ENCODE measurements around the gene CATSPER4. TPM values are rescaled to one million over a fixed set of nuclear protein-coding genes. Genes with fewer than 3 reads are reported as not detected.
A peak's percentile ranks its signal among the peaks of the same experiment; 100 is the strongest.

The CATSPER4 gene
- total and polyA plus RNA-seq, 2 donors (not counting 1 experiment from before 2014, with no cell fraction given) = not detected

DNA sequence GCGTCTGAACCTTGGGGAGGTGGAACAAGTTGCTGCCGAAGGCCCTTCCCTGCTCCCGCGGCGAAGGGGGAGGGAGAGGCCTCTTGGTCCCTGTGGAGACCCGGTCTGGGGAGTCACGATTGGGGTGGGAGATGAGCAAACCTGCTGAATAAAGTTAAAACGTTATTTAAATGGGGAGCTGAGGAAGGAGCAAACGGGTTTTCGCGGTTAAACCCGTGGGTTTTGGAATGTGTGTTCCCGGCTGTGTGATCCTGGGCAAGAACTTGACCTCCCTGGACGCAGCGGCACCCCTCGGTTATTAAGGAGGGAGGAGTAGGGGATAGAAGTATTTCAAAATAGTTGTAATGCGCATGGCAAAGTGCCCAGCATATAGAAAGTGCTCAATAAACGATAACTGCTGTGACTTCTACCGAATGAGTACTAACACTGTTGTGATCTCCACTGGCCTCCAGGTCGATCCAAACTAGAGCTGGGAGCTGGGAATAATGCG lies 28.1 kb upstream of the CATSPER4 start:
- Histone ChIP-seq H4K20me1 (ENCODE audit: control insufficient read depth, insufficient read depth, low read length, poor library complexity, severe bottlenecking) (no peaks in the 10 kb centered on the region), H3K4me1 (ENCODE audit: control insufficient read depth in 2 of 2, insufficient read depth in 2 of 2, low read length in 2 of 2) (peaks cover 23% of the 10 kb centered on the region in 2 donors), H3K79me2 (ENCODE audit: control insufficient read depth, insufficient read depth, low read length) (no peaks in the 10 kb centered on the region), H3K9ac (ENCODE audit: low read length) (no peak overlapping the region), H3K27ac (ENCODE audit: low read length in 2 of 2) (no peak overlapping the region), H3K9me3 (ENCODE audit: control extremely low read depth in 1 of 3, control insufficient read depth in 2 of 3, insufficient read depth in 1 of 3, low read length in 2 of 3) (peaks cover 0 to 3% (median 0%) of the 10 kb centered on the region in 3 donors), H2AFZ (ENCODE audit: insufficient read depth, low read depth, low read length, poor library complexity, severe bottlenecking) (peak overlapping the region; percentile 75), H3K36me3 (replicated peaks in 1 of 2; ENCODE audit: control extremely low read depth in 1 of 2, control insufficient read depth in 1 of 2, extremely low read depth in 1 of 2, insufficient read depth in 2 of 2, low read length in 1 of 2) (no peaks in the 10 kb centered on the region), H3K4me2 (replicated peaks; ENCODE audit: low read depth, low read length, poor library complexity, severe bottlenecking) (peak overlapping the region; percentile 83), H3K27me3 (replicated peaks in 1 of 4; ENCODE audit: control extremely low read depth in 1 of 4, control insufficient read depth in 3 of 4, insufficient read depth in 4 of 4, low read length in 3 of 4) (peaks cover 0 to 58% (median 22%) of the 10 kb centered on the region in 4 experiments), H3K4me3 (ENCODE audit: control extremely low read depth in 1 of 5, extremely low read depth in 1 of 5, insufficient read depth in 1 of 5, low read depth in 2 of 5, low read length in 4 of 5) (peak overlapping the region in 3 of 5 experiments; percentile 23 to 47 (median 27))
- TF ChIP-seq CTCF (IDR thresholded peaks at IDR 0.05) (no peak), EZH2 (IDR thresholded peaks at IDR 0.05; ENCODE audit: borderline replicate concordance, insufficient read depth, low read depth, low read length, poor library complexity, severe bottlenecking) (no peak)
- Mint-ChIP-seq H3K4me3 (peak overlapping the region; percentile 75), H3K27ac (no peak overlapping the region), H3K27me3 (peaks cover 24% of the 10 kb centered on the region), H3K9me3 (ENCODE audit: insufficient read depth) (no peaks in the 10 kb centered on the region), H3K4me1 (peaks cover 12% of the 10 kb centered on the region)
- POLR2A ChIA-PET = no interaction called here
- ATAC-seq (ENCODE audit: low read depth) = no peak
- WGBS (ENCODE audit: insufficient coverage) = 30% methylated on average over 18 of the region's 21 CpGs
- intact Hi-C loops (cut with micrococcal nuclease) = loop anchor here (5.0 kb wide), 1 partner anchor 125 kb away; no protein-coding TSS in a partner anchor
- CTCF ChIA-PET = interaction anchor here (0.9 to 2.1 kb wide), 4 partner anchors 9 to 57 kb away, joined by 3 to 8 read pairs (median 6); no protein-coding TSS in a partner anchor
- no peak for DNase-seq

GRCh38 chr1:26163684-26164035 lies 26.7 kb upstream of the CATSPER4 start:
- Histone ChIP-seq H3K27me3 (replicated peaks in 1 of 4; ENCODE audit: control extremely low read depth in 1 of 4, control insufficient read depth in 3 of 4, insufficient read depth in 4 of 4, low read length in 3 of 4) (peaks cover 0 to 44% (median 17%) of the 10 kb centered on the region in 4 experiments), H3K79me2 (ENCODE audit: control insufficient read depth, insufficient read depth, low read length) (no peaks in the 10 kb centered on the region), H3K4me1 (ENCODE audit: control insufficient read depth in 2 of 2, insufficient read depth in 2 of 2, low read length in 2 of 2) (peaks cover 23% of the 10 kb centered on the region in 2 donors), H3K4me2 (replicated peaks; ENCODE audit: low read depth, low read length, poor library complexity, severe bottlenecking) (peak overlapping the region; percentile 93), H3K9me3 (ENCODE audit: control extremely low read depth in 1 of 3, control insufficient read depth in 2 of 3, insufficient read depth in 1 of 3, low read length in 2 of 3) (peaks cover 0 to 3% (median 0%) of the 10 kb centered on the region in 3 donors), H3K4me3 (ENCODE audit: control extremely low read depth in 1 of 5, extremely low read depth in 1 of 5, insufficient read depth in 1 of 5, low read depth in 2 of 5, low read length in 4 of 5) (peak overlapping the region in 4 of 5 experiments; percentile 6 to 52 (median 43)), H3K27ac (ENCODE audit: low read length in 2 of 2) (no peak overlapping the region), H4K20me1 (ENCODE audit: control insufficient read depth, insufficient read depth, low read length, poor library complexity, severe bottlenecking) (no peaks in the 10 kb centered on the region), H3K9ac (ENCODE audit: low read length) (peak overlapping the region; percentile 55), H3K36me3 (replicated peaks in 1 of 2; ENCODE audit: control extremely low read depth in 1 of 2, control insufficient read depth in 1 of 2, extremely low read depth in 1 of 2, insufficient read depth in 2 of 2, low read length in 1 of 2) (no peaks in the 10 kb centered on the region), H2AFZ (ENCODE audit: insufficient read depth, low read depth, low read length, poor library complexity, severe bottlenecking) (peak overlapping the region; percentile 83)
- ChIA-PET CTCF (interaction anchor here (0.6 to 1.2 kb wide), 7 partner anchors 14 to 395 kb away, joined by 3 to 5 read pairs (median 4); no protein-coding TSS in a partner anchor), POLR2A (interaction anchor here (0.6 kb wide), 1 partner anchor 736 kb away, joined by 3 read pairs; no protein-coding TSS in a partner anchor)
- Mint-ChIP-seq H3K27me3 (peaks cover 15% of the 10 kb centered on the region), H3K4me3 (peak overlapping the region; percentile 52), H3K27ac (no peak overlapping the region), H3K4me1 (peaks cover 12% of the 10 kb centered on the region), H3K9me3 (ENCODE audit: insufficient read depth) (no peaks in the 10 kb centered on the region)
- intact Hi-C loops (cut with micrococcal nuclease) = loop anchor here (1.0 to 5.0 kb wide), 2 partner anchors 58 to 126 kb away; no protein-coding TSS in a partner anchor
- ATAC-seq (ENCODE audit: low read depth) (no peak), DNase-seq (no peak)
- no peak for TF ChIP-seq EZH2 (IDR thresholded peaks at IDR 0.05; ENCODE audit: borderline replicate concordance, insufficient read depth, low read depth, low read length, poor library complexity, severe bottlenecking)
- TF ChIP-seq CTCF (IDR thresholded peaks at IDR 0.05) = no peak
- WGBS (ENCODE audit: insufficient coverage) = 72% methylated on average over 9 of the region's 9 CpGs

All from B cell (primary cell).